WTC11 (cell line): ENCODE measurements around the gene NFKB1. TPM values are rescaled to one million over a fixed set of nuclear protein-coding genes. Genes with fewer than 3 reads are reported as not detected.

Source experiments
- ATAC-seq: fragments of 200-7000 bp; cut with Tn5 transposase; 2 replicates; pipeline ENCODE4 v1.10.0; 2021; ENCODE audit warnings: mild to moderate bottlenecking, moderate library complexity
- CTCF ChIA-PET: fragments of 300-600 bp; sonication (Branson Sonifier 250); formaldehyde crosslinking; loops from one replicate; lab custom pipeline; 2021; ENCODE audit warnings: antibody characterized with exemption; lab: Charles Lee
- POLR2A ChIA-PET: fragments of 350-600 bp; sonication (Branson Sonifier 250); formaldehyde crosslinking; loops from one replicate; lab custom pipeline; 2021; ENCODE audit warnings: antibody characterized with exemption; lab: Charles Lee
- DNase-seq: peaks from one replicate; pipeline ENCODE4 v3.0.0; 2021; ENCODE audit warnings: low spot score
- H3K27ac Mint-ChIP-seq: 2 replicates; pipeline ENCODE4 v1.8.0; 2021; ENCODE audit warnings: mixed read lengths
- H3K27me3 Mint-ChIP-seq: 2 replicates; pipeline ENCODE4 v1.8.0; 2021; ENCODE audit warnings: low read depth, mild to moderate bottlenecking, moderate library complexity, mixed read lengths
- H3K36me3 Mint-ChIP-seq: 2 replicates; pipeline ENCODE4 v1.8.0; 2021; ENCODE audit warnings: mixed read lengths
- H3K4me1 Mint-ChIP-seq: 2 replicates; pipeline ENCODE4 v1.8.0; 2022; ENCODE audit warnings: mixed read lengths
- H3K4me3 Mint-ChIP-seq: 2 replicates; pipeline ENCODE4 v1.8.0; 2021; ENCODE audit warnings: mild to moderate bottlenecking, moderate library complexity, mixed read lengths
- H3K9me3 Mint-ChIP-seq: 2 replicates; pipeline ENCODE4 v1.8.0; 2021; ENCODE audit warnings: mixed read lengths
- CDX4 ChIP-seq: fragments of 250-450 bp; sonication (Bioruptor Pico); IDR thresholded peaks from 2 replicates; pipeline ENCODE4 v1.9.0; 2021; ENCODE audit warnings: moderate library complexity, mild to moderate bottlenecking, inconsistent platforms, borderline replicate concordance
- GABPB1 ChIP-seq: sonication (generic); formaldehyde crosslinking; IDR thresholded peaks from 2 replicates; pipeline ENCODE4 v1.8.1; 2023; ENCODE audit warnings: mild to moderate bottlenecking, missing genetic modification reagents
- MAX ChIP-seq: sonication (generic); formaldehyde crosslinking; IDR thresholded peaks from 2 replicates; pipeline ENCODE4 v1.8.0; 2022; ENCODE audit warnings: mild to moderate bottlenecking, missing genetic modification reagents
- NFATC4 ChIP-seq: fragments of 250-450 bp; sonication (Bioruptor Pico); IDR thresholded peaks from 2 replicates; pipeline ENCODE4 v1.9.0; 2021; ENCODE audit warnings: mild to moderate bottlenecking
- NFE2L1 ChIP-seq: sonication (generic); formaldehyde crosslinking; IDR thresholded peaks from 2 replicates; pipeline ENCODE4 v1.8.1; 2023; ENCODE audit warnings: missing genetic modification reagents
- RELA ChIP-seq: sonication (generic); formaldehyde crosslinking; IDR thresholded peaks from 2 replicates; pipeline ENCODE4 v1.8.1; 2022; ENCODE audit warnings: missing genetic modification reagents, mild to moderate bottlenecking, borderline replicate concordance
- SMAD4 ChIP-seq: sonication (generic); formaldehyde crosslinking; IDR thresholded peaks from 2 replicates; pipeline ENCODE4 v1.8.0; 2022; ENCODE audit warnings: mild to moderate bottlenecking, missing genetic modification reagents
- ZNF219 ChIP-seq: sonication (generic); formaldehyde crosslinking; IDR thresholded peaks from 2 replicates; pipeline ENCODE4 v1.8.0; 2023; ENCODE audit warnings: missing genetic modification reagents, mild to moderate bottlenecking, borderline replicate concordance
- ZNF232 ChIP-seq: sonication (generic); formaldehyde crosslinking; IDR thresholded peaks from 2 replicates; pipeline ENCODE4 v1.8.0; 2022; ENCODE audit warnings: mild to moderate bottlenecking, missing genetic modification reagents
- ZNF532 ChIP-seq: fragments of 250-450 bp; sonication (Bioruptor Pico); IDR thresholded peaks from 2 replicates; pipeline ENCODE4 v1.9.0; 2021; ENCODE audit warnings: mild to moderate bottlenecking, borderline replicate concordance
- total RNA-seq: library from RNA; stranded (reverse); gene quantifications from 3 replicates; pipeline ENCODE4 v1.2.3, GENCODE V29; 2021
- TF ChIP-seq, protein P1 (sequence below): sonication (generic); formaldehyde crosslinking; IDR thresholded peaks from 2 replicates; pipeline ENCODE4 v1.8.0; 2023; ENCODE audit warnings: mild to moderate bottlenecking, missing genetic modification reagents
- TF ChIP-seq, protein P2 (sequence below): fragments of 250-450 bp; sonication (Bioruptor Pico); IDR thresholded peaks from 2 replicates; pipeline ENCODE4 v1.9.0; 2021; ENCODE audit warnings: mild to moderate bottlenecking
- TF ChIP-seq, protein P3 (sequence below): sonication (generic); formaldehyde crosslinking; IDR thresholded peaks from 2 replicates; pipeline ENCODE4 v1.8.1; 2023; ENCODE audit warnings: mild to moderate bottlenecking, missing genetic modification reagents

NFKB1 gene
- total RNA-seq, 1 experiment from 2014 or later = 5.6 TPM

GRCh38 chr4:102594000-102594399, 92.8 kb downstream of the NFKB1 start:
- ATAC-seq = no peak
- peaks cover 6% of the 10 kb centered on the region; the same call in 1 of the 2 replicates for H3K36me3 Mint-ChIP-seq

DNA sequence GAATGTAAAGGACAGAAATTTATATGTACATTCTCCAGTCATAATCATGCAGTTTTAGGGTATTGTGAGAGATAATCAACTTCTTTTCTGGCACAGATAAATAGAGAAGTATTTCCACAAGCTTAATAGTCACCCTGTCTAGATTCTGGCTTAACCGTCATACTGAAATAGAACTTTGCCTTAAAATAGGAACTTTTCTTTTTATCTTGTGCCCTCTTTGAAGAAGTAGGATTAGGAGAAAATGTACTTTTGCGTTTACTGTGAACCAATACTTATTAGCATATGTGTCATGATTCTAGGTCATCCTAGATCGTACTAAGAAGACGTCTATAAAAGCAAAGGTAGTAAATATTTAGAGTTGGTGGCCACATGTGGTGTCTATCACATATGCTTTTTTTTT, 95.4 kb downstream of the NFKB1 start:
- Mint-ChIP-seq H3K27ac (no peak overlapping the region), H3K9me3 (peaks cover 6% of the 10 kb centered on the region), H3K4me3 (no peak overlapping the region), H3K4me1 (no peaks in the 10 kb centered on the region), H3K27me3 (no peaks in the 10 kb centered on the region), H3K36me3 (0 out of 2 replicates have a peak, but pooled peaks cover under 1% of the 10 kb centered on the region)
- ChIA-PET CTCF (no interaction called here), POLR2A (no interaction called here)
- DNase-seq (no peak), ATAC-seq (no peak)
- TF ChIP-seq, protein P1, sequence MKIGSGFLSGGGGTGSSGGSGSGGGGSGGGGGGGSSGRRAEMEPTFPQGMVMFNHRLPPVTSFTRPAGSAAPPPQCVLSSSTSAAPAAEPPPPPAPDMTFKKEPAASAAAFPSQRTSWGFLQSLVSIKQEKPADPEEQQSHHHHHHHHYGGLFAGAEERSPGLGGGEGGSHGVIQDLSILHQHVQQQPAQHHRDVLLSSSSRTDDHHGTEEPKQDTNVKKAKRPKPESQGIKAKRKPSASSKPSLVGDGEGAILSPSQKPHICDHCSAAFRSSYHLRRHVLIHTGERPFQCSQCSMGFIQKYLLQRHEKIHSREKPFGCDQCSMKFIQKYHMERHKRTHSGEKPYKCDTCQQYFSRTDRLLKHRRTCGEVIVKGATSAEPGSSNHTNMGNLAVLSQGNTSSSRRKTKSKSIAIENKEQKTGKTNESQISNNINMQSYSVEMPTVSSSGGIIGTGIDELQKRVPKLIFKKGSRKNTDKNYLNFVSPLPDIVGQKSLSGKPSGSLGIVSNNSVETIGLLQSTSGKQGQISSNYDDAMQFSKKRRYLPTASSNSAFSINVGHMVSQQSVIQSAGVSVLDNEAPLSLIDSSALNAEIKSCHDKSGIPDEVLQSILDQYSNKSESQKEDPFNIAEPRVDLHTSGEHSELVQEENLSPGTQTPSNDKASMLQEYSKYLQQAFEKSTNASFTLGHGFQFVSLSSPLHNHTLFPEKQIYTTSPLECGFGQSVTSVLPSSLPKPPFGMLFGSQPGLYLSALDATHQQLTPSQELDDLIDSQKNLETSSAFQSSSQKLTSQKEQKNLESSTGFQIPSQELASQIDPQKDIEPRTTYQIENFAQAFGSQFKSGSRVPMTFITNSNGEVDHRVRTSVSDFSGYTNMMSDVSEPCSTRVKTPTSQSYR (CRISPR knock-in tag) = no peak
- TF ChIP-seq NFE2L1 = no peak
- TF ChIP-seq, protein P2, sequence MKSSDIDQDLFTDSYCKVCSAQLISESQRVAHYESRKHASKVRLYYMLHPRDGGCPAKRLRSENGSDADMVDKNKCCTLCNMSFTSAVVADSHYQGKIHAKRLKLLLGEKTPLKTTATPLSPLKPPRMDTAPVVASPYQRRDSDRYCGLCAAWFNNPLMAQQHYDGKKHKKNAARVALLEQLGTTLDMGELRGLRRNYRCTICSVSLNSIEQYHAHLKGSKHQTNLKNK (CRISPR knock-in tag) = no peak
- TF ChIP-seq MAX (CRISPR knock-in tag) = no peak
- no peak for TF ChIP-seq NFATC4
- TF ChIP-seq CDX4 (CRISPR knock-in tag) = no peak
- TF ChIP-seq ZNF232 (CRISPR knock-in tag) = no peak
- TF ChIP-seq ZNF532 (CRISPR knock-in tag) = no peak
- no peak for TF ChIP-seq SMAD4 (CRISPR knock-in tag)

More at GRCh38 chr4:102594000-102594399, 92.8 kb downstream of the NFKB1 start:
- CTCF ChIA-PET = interaction anchor here (1.7 kb wide), 1 partner anchor 15 kb away, joined by 5 read pairs; no protein-coding TSS in a partner anchor
- no peak overlapping the region for H3K4me3 Mint-ChIP-seq
- no peaks in the 10 kb centered on the region for H3K27me3 Mint-ChIP-seq
- DNase-seq = no peak
- POLR2A ChIA-PET = no interaction called here
- H3K4me1 Mint-ChIP-seq = no peaks in the 10 kb centered on the region
- no peak overlapping the region for H3K27ac Mint-ChIP-seq
- H3K9me3 Mint-ChIP-seq = peaks cover 13% of the 10 kb centered on the region
- TF ChIP-seq, protein P2 (CRISPR knock-in tag) = no peak
- TF ChIP-seq ZNF219 (CRISPR knock-in tag) = no peak
- no peak for TF ChIP-seq RELA
- no peak for TF ChIP-seq NFATC4
- TF ChIP-seq GABPB1 (CRISPR knock-in tag) = no peak
- TF ChIP-seq, protein P3, sequence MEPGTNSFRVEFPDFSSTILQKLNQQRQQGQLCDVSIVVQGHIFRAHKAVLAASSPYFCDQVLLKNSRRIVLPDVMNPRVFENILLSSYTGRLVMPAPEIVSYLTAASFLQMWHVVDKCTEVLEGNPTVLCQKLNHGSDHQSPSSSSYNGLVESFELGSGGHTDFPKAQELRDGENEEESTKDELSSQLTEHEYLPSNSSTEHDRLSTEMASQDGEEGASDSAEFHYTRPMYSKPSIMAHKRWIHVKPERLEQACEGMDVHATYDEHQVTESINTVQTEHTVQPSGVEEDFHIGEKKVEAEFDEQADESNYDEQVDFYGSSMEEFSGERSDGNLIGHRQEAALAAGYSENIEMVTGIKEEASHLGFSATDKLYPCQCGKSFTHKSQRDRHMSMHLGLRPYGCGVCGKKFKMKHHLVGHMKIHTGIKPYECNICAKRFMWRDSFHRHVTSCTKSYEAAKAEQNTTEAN (CRISPR knock-in tag) = no peak
- no peak for TF ChIP-seq NFE2L1
